GM23338 (cell line): Measurements from ENCODE around the gene FEN1. TPM values are rescaled to one million over a fixed set of nuclear protein-coding genes. Genes with fewer than 3 reads are reported as not detected.
A peak's percentile ranks its signal among the peaks of the same experiment; 100 is the strongest.

Source experiments
- ATAC-seq: fragments of 200-7000 bp; cut with Tn5 transposase; 3 replicates; pipeline ENCODE4 v1.9.1; 2020
- DNase-seq: peaks from one replicate; pipeline ENCODE4 v3.0.0-alpha.2; 2015; ENCODE audit warnings: low spot score
- H2AFZ ChIP-seq: fragments of 200-600 bp; sonication (generic); 2 replicates; pipeline ENCODE4 v1.8.0; 2016; ENCODE audit warnings: antibody characterized with exemption, mild to moderate bottlenecking, moderate library complexity
- H3F3A ChIP-seq: fragments of 200-600 bp; sonication (generic); replicated peaks from 2 replicates; pipeline ENCODE4 v1.8.0; 2017; ENCODE audit warnings: antibody characterized with exemption, mixed run types, low read depth
- H3K27ac ChIP-seq: fragments of 200-600 bp; sonication (generic); 2 replicates; pipeline ENCODE4 v1.6.1; 2016; ENCODE audit warnings: low read depth
- H3K27me3 ChIP-seq: fragments of 200-600 bp; sonication (generic); 2 replicates; pipeline ENCODE4 v1.8.0; 2016; ENCODE audit warnings: mild to moderate bottlenecking, mixed run types, moderate library complexity; ENCODE audit not compliant: insufficient read depth
- H3K36me3 ChIP-seq: fragments of 200-600 bp; sonication (generic); 2 replicates; pipeline ENCODE4 v1.8.0; 2016; ENCODE audit warnings: mild to moderate bottlenecking; ENCODE audit not compliant: insufficient read depth
- H3K4me1 ChIP-seq: fragments of 200-600 bp; sonication (generic); 2 replicates; pipeline ENCODE4 v1.8.0; 2016; ENCODE audit warnings: mild to moderate bottlenecking, moderate library complexity; ENCODE audit not compliant: insufficient read depth
- H3K4me2 ChIP-seq: fragments of 200-600 bp; sonication (generic); 2 replicates; pipeline ENCODE4 v1.7.1; 2017; ENCODE audit warnings: mixed run types
- H3K4me3 ChIP-seq: fragments of 200-600 bp; sonication (generic); 2 replicates; pipeline ENCODE4 v1.6.1; 2016; ENCODE audit warnings: mixed run types
- H3K79me2 ChIP-seq: fragments of 200-600 bp; sonication (generic); replicated peaks from 2 replicates; pipeline ENCODE4 v1.8.0; 2017; ENCODE audit warnings: mild to moderate bottlenecking; ENCODE audit not compliant: insufficient read depth
- H3K9me2 ChIP-seq: fragments of 200-600 bp; sonication (generic); 2 replicates; pipeline ENCODE4 v1.8.0; 2017; ENCODE audit not compliant: insufficient read depth
- H4K20me1 ChIP-seq: fragments of 200-600 bp; sonication (generic); replicated peaks from 2 replicates; pipeline ENCODE4 v1.8.0; 2017; ENCODE audit warnings: mild to moderate bottlenecking; ENCODE audit not compliant: insufficient read depth
- H3K27ac Mint-ChIP-seq: 2 replicates; pipeline ENCODE4 v1.8.0; 2020; ENCODE audit warnings: inconsistent platforms, mild to moderate bottlenecking, moderate library complexity, mixed read lengths
- H3K27me3 Mint-ChIP-seq: 3 replicates; pipeline ENCODE4 v1.8.0; 2022; ENCODE audit warnings: low read depth, mild to moderate bottlenecking, moderate library complexity, mixed read lengths, inconsistent platforms; ENCODE audit not compliant: insufficient read depth, poor library complexity
- H3K36me3 Mint-ChIP-seq: 3 replicates; pipeline ENCODE4 v1.8.0; 2021; ENCODE audit warnings: low read depth, mild to moderate bottlenecking, inconsistent platforms, moderate library complexity, mixed read lengths
- H3K4me1 Mint-ChIP-seq: 3 replicates; pipeline ENCODE4 v1.8.0; 2020; ENCODE audit warnings: mild to moderate bottlenecking, inconsistent platforms, mixed read lengths
- H3K4me3 Mint-ChIP-seq: 3 replicates; pipeline ENCODE4 v1.8.0; 2021; ENCODE audit warnings: moderate library complexity, mild to moderate bottlenecking, inconsistent platforms, mixed read lengths
- H3K9me3 Mint-ChIP-seq: 3 replicates; pipeline ENCODE4 v1.8.0; 2020; ENCODE audit warnings: moderate library complexity, mild to moderate bottlenecking, inconsistent platforms, mixed read lengths
- CTCF ChIP-seq, 2 experiments: fragments of 200-600 bp in 1 of 2; sonication (generic) in 1 of 2; conservative IDR thresholded peaks; 2 replicates each; pipeline versions ENCODE4 v1.5.1 to v1.6.1; 2016 to 2017; ENCODE audit warnings: antibody characterized with exemption in 2 of 2, low read depth in 2 of 2, mild to moderate bottlenecking in 2 of 2, moderate library complexity in 1 of 2
- EZH2 ChIP-seq: fragments of 200-600 bp; sonication (generic); IDR thresholded peaks from one replicate; pipeline ENCODE4 v1.8.0; 2017; ENCODE audit warnings: antibody characterized with exemption, mild to moderate bottlenecking, low read depth; ENCODE audit not compliant: unreplicated experiment
- POLR2AphosphoS5 ChIP-seq: IDR thresholded peaks from 2 replicates; pipeline ENCODE4 v1.6.1; 2016; ENCODE audit warnings: antibody characterized with exemption, low read depth
- ZNF114 ChIP-seq: fragments of 250-450 bp; sonication (Bioruptor Pico); IDR thresholded peaks from 2 replicates; pipeline ENCODE4 v1.5.0; 2020; ENCODE audit warnings: mild to moderate bottlenecking, moderate library complexity
- polyA plus RNA-seq: library from polyadenylated mRNA; unstranded; fragments of >200 nt; fragmentation: Nextera tagmentation; extraction: Ambion mirVana; gene quantifications from 2 replicates; pipeline ENCODE4 v1.2.1, GENCODE V29; 2016
- total RNA-seq: library from RNA; depleted of rRNA; stranded (reverse); fragments of >200 nt; shearing (Covaris generic); gene quantifications from 2 replicates; pipeline ENCODE4 v1.2.3, GENCODE V29; 2014

Gene FEN1
- total and polyA plus RNA-seq, 2 experiments from 2014 or later = 85.1 to 89.0 TPM

GRCh38 chr11:61747192-61747966 lies 45.3 kb upstream of the FEN1 start:
- H3K9me3 Mint-ChIP-seq = no peaks in the 10 kb centered on the region
- peaks cover 18% of the 10 kb centered on the region for H3K27me3 Mint-ChIP-seq
- H2AFZ ChIP-seq = 0 out of 2 replicates have a peak overlapping the region, but pooled peaks have one; percentile 43
- no peak overlapping the region for H3K4me3 ChIP-seq
- DNase-seq (peak; percentile 87), ATAC-seq (peak; percentile 79)
- H4K20me1 ChIP-seq = peaks cover 3% of the 10 kb centered on the region; the same call in 1 of the 2 replicates
- peaks cover 14% of the 10 kb centered on the region for H3K4me1 Mint-ChIP-seq
- no peaks in the 10 kb centered on the region for H3K36me3 ChIP-seq
- peaks cover 15% of the 10 kb centered on the region for H3K27me3 ChIP-seq
- H3K79me2 ChIP-seq = no peaks in the 10 kb centered on the region
- H3K36me3 Mint-ChIP-seq = no peaks in the 10 kb centered on the region; the same call in 2 of the 3 replicates
- no peak overlapping the region for H3K27ac Mint-ChIP-seq
- peaks cover 11% of the 10 kb centered on the region for H3K4me1 ChIP-seq
- no peak overlapping the region for H3K4me2 ChIP-seq
- H3K9me2 ChIP-seq = no peaks in the 10 kb centered on the region
- TF ChIP-seq CTCF (conservative IDR thresholded peaks at IDR 0.05; ENCODE audit: low read depth in 2 of 2) (peak; percentile 78 to 97), POLR2AphosphoS5 (no peak)
- H3F3A ChIP-seq = peaks cover 4% of the 10 kb centered on the region; the same call in 1 of the 2 replicates
- no peak overlapping the region for H3K27ac ChIP-seq
- H3K4me3 Mint-ChIP-seq = no peak overlapping the region

GRCh38 chr11:61747967-61748285 lies 44.8 kb upstream of the FEN1 start:
- Histone ChIP-seq H3K79me2 (no peaks in the 10 kb centered on the region), H3K36me3 (no peaks in the 10 kb centered on the region), H3K4me2 (no peak overlapping the region), H3F3A (peaks cover 4% of the 10 kb centered on the region; the same call in 1 of the 2 replicates), H3K27me3 (peaks cover 18% of the 10 kb centered on the region), H3K4me3 (no peak overlapping the region), H3K27ac (no peak overlapping the region), H2AFZ (no peak overlapping the region), H3K4me1 (peaks cover 11% of the 10 kb centered on the region), H3K9me2 (no peaks in the 10 kb centered on the region), H4K20me1 (peaks cover 3% of the 10 kb centered on the region; the same call in 1 of the 2 replicates)
- Mint-ChIP-seq H3K27ac (no peak overlapping the region), H3K36me3 (no peaks in the 10 kb centered on the region; the same call in 2 of the 3 replicates), H3K27me3 (peaks cover 20% of the 10 kb centered on the region), H3K4me3 (no peak overlapping the region), H3K4me1 (peaks cover 15% of the 10 kb centered on the region), H3K9me3 (no peaks in the 10 kb centered on the region)
- TF ChIP-seq CTCF (conservative IDR thresholded peaks at IDR 0.05; ENCODE audit: low read depth in 2 of 2) = peak in 1 of 2 experiments; percentile 2; a peak in 1 of 4 replicates
- TF ChIP-seq POLR2AphosphoS5 = no peak
- TF ChIP-seq ZNF114 (CRISPR knock-in tag) = no peak
- no peak for TF ChIP-seq EZH2
- no peak for DNase-seq
- ATAC-seq = peak; percentile 1
